Measurements from ENCODE around the gene PPIP5K2.
"Not testable (repeated sequence)": the region's sequence is repeated elsewhere in the genome, so short reads cannot be mapped to it uniquely, and the experiment has no call there.

Gene PPIP5K2
- total RNA-seq: 59.4 to 63.3 (median 61.8) reads per million in 3 donors

DNA sequence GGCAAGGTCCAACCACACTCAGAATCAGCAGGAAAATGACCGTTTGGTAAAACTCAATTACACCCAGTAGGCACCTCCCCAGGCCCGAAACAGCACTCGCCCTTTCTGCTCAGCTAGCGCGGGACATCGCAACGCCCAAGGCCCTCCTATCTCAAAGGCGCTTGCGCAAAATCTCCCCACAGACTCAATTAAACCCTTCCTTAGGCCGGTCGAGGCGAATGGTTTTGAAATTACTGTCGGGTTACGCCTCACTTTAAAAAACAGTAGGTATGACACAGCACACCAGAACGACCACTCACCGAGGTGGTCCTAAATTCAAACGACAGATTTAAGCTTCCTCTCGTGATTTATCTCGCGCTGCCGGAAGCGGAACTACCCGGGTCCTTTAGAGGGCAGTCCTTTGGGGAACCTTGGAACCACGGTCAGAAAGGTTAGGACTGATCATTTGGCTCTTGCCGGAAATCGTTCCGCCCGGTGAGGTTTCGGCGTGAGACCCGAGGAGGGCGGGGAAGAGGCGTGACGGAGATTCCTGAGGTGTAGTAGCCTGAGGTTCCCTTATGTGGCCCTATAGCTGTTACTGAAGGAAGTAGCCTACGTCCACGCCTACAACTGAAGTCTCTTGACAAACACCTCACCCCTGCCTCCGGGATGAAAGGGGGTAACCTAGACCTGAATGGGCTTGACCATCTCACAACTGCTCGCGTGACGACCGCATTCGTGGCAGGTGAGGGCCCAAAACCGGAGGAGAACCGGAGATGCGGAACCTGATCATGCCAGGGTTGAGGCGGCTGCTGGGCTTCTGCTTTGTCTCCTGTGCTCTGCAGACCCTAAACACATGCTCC is at the start of gene PPIP5K2, which contains the start of gene GIN1:
Gene PPIP5K2, plus strand, starts transcription at position 537 of the 842 bp plus-strand sequence. CDS start 9,289 bp downstream, outside the sequence.
Gene GIN1, minus strand, starts transcription at position 374 of the 842 bp plus-strand sequence. CDS start 11,431 bp downstream, outside the sequence.
- no peaks in the 10 kb centered on the region for H3K36me3 ChIP-seq (ENCODE audit: control insufficient read depth, insufficient read depth, low read length)
- H3K4me3 ChIP-seq (ENCODE audit: insufficient read depth, low read depth, low read length, poor library complexity, severe bottlenecking): peak within 1 kb of the TSS; percentile 79
- no peaks in the 10 kb centered on the region for H3K27me3 ChIP-seq (replicated peaks; ENCODE audit: control insufficient read depth, insufficient read depth, low read length, poor library complexity, severe bottlenecking)
- H3K27ac ChIP-seq (ENCODE audit: insufficient read depth, low read length, poor library complexity, severe bottlenecking): peak within 1 kb of the TSS; percentile 92
- DNase-seq: peak; percentile 90 to 97 (median 94)
- no peaks in the 10 kb centered on the region for H3K9me3 ChIP-seq (ENCODE audit: control insufficient read depth, low read length)
- peaks cover 13% of the 10 kb centered on the region for H3K4me1 ChIP-seq (ENCODE audit: control insufficient read depth, insufficient read depth, low read length, poor library complexity, severe bottlenecking)

DNA sequence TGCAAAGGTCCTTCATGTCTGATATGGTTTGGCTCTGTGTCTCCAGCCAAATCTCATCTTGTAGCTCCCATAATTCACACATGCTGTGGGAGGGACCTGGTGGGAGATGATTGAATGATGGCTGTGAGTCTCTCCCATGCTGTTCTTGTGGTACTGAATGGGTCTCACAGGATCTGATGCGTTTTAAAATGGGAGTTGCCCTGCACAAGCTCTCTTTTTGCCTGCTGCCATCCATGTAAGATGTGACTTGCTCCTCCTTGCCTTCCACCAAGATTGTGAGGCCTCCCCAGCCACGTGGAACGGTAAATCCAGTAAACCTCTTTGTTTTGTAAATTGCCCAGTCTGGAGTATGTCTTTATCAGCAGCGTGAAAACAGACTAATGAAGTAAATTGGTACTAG is 46.6 kb upstream of the PPIP5K2 start:
- not testable (repeated sequence) for DNase-seq; H3K27me3 ChIP-seq (replicated peaks; ENCODE audit: control insufficient read depth, insufficient read depth, low read length, poor library complexity, severe bottlenecking); H3K27ac ChIP-seq (ENCODE audit: insufficient read depth, low read length, poor library complexity, severe bottlenecking)

DNA sequence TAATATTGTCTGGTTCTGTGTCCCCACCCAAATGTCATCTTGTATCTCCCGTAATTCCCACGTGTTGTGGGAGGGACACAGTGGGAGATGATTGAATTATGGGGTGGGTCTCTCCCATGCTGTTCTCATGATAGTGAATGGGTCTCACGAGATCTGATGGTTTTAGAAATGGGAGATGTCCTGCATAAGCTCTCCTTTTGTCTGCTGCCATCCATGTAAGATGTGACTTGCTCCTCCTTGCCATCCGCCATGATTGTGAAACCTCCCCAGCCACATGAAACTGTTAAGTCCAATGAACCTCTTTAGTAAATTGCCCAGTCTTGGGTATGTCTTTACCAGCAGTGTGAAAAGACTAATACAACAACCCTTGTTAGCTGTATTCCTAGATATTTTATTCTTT is 44.7 kb upstream of the PPIP5K2 start:
- Histone ChIP-seq H3K27ac (ENCODE audit: insufficient read depth, low read length, poor library complexity, severe bottlenecking) (no peak overlapping the region), H3K9me3 (ENCODE audit: control insufficient read depth, low read length) (peaks cover 16% of the 10 kb centered on the region), H3K27me3 (replicated peaks; ENCODE audit: control insufficient read depth, insufficient read depth, low read length, poor library complexity, severe bottlenecking) (no peaks in the 10 kb centered on the region), H3K4me3 (ENCODE audit: insufficient read depth, low read depth, low read length, poor library complexity, severe bottlenecking) (no peak overlapping the region), H3K36me3 (ENCODE audit: control insufficient read depth, insufficient read depth, low read length) (no peaks in the 10 kb centered on the region), H3K4me1 (ENCODE audit: control insufficient read depth, insufficient read depth, low read length, poor library complexity, severe bottlenecking) (no peaks in the 10 kb centered on the region)
- no peak for DNase-seq

More for the DNA sequence above, 46.6 kb upstream of the PPIP5K2 start:
- H3K36me3 ChIP-seq (ENCODE audit: control insufficient read depth, insufficient read depth, low read length); H3K4me3 ChIP-seq (ENCODE audit: insufficient read depth, low read depth, low read length, poor library complexity, severe bottlenecking); H3K4me1 ChIP-seq (ENCODE audit: control insufficient read depth, insufficient read depth, low read length, poor library complexity, severe bottlenecking): not testable (repeated sequence)
- peaks cover 12% of the 10 kb centered on the region for H3K9me3 ChIP-seq (ENCODE audit: control insufficient read depth, low read length)

DNA sequence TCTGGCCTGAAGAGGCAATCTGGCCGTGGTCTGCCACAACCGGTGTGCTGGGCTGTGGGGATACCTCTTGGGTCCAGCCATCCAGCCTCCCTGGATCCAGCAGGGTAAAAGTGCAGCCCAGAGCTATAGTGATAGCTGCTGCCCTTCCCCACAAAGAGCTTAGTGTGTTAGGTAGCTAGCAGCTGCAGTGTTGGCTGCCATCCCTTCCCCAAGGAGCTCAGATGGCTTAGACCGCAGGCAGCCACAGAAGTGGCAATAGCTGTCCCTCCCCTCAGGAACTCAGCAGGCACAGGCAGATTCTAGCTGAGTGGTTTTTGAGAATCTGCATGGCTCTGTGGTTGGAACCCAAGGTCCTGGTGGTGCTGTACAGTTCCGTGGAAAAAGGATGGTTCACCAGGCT is 40.3 kb upstream of the PPIP5K2 start:
- no peak for DNase-seq
- H3K27ac ChIP-seq (ENCODE audit: insufficient read depth, low read length, poor library complexity, severe bottlenecking): no peak overlapping the region
- H3K4me1 ChIP-seq (ENCODE audit: control insufficient read depth, insufficient read depth, low read length, poor library complexity, severe bottlenecking): no peaks in the 10 kb centered on the region
- H3K9me3 ChIP-seq (ENCODE audit: control insufficient read depth, low read length): peaks cover 17% of the 10 kb centered on the region
- H3K4me3 ChIP-seq (ENCODE audit: insufficient read depth, low read depth, low read length, poor library complexity, severe bottlenecking): no peak overlapping the region
- H3K27me3 ChIP-seq (replicated peaks; ENCODE audit: control insufficient read depth, insufficient read depth, low read length, poor library complexity, severe bottlenecking): no peaks in the 10 kb centered on the region
- no peaks in the 10 kb centered on the region for H3K36me3 ChIP-seq (ENCODE audit: control insufficient read depth, insufficient read depth, low read length)

DNA sequence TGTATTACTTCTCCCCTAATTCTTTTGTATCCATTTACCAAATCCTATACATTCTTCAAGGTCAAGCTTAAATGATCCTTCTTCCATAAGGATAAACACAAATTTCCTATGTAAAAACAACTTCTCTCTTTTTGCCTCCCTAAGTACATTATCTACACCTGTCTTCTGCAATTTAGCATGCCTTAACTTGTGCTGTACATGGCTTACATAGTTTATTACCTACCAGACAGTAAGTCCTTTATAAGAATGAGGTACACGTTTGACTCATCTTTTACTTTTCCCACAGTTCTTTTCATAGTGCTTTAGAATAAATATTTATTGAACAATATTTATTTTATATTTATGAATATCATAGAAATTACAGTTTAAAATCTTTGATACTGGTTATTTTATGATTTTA is 33.6 kb upstream of the PPIP5K2 start:
- Histone ChIP-seq H3K4me3 (ENCODE audit: insufficient read depth, low read depth, low read length, poor library complexity, severe bottlenecking) (no peak overlapping the region), H3K9me3 (ENCODE audit: control insufficient read depth, low read length) (peaks cover 6% of the 10 kb centered on the region), H3K36me3 (ENCODE audit: control insufficient read depth, insufficient read depth, low read length) (peaks cover 22% of the 10 kb centered on the region), H3K27ac (ENCODE audit: insufficient read depth, low read length, poor library complexity, severe bottlenecking) (no peak overlapping the region), H3K4me1 (ENCODE audit: control insufficient read depth, insufficient read depth, low read length, poor library complexity, severe bottlenecking) (no peaks in the 10 kb centered on the region), H3K27me3 (replicated peaks; ENCODE audit: control insufficient read depth, insufficient read depth, low read length, poor library complexity, severe bottlenecking) (no peaks in the 10 kb centered on the region)
- no peak for DNase-seq

DNA sequence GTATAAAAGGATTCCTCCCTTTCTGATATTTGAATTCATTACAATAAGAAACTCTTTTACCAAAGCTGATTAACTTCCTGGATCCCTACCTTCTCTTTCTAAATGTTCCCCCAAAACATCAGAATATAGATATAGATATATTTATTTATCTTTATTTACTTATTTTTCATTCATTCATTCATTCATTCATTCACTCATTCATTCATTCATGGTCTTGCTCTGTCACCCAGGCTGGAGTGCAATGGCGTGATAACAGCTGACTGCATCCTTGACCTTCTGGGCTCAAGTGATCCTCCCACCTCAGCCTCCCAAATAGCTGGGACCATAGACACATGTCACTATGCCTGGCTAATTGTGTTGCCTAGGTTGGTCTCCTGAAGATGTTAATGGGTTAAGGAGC is 30.8 kb upstream of the PPIP5K2 start:
- Histone ChIP-seq H3K9me3 (ENCODE audit: control insufficient read depth, low read length) (peaks cover 6% of the 10 kb centered on the region), H3K27me3 (replicated peaks; ENCODE audit: control insufficient read depth, insufficient read depth, low read length, poor library complexity, severe bottlenecking) (no peaks in the 10 kb centered on the region), H3K4me3 (ENCODE audit: insufficient read depth, low read depth, low read length, poor library complexity, severe bottlenecking) (no peak overlapping the region), H3K36me3 (ENCODE audit: control insufficient read depth, insufficient read depth, low read length) (peaks cover 27% of the 10 kb centered on the region), H3K27ac (ENCODE audit: insufficient read depth, low read length, poor library complexity, severe bottlenecking) (no peak overlapping the region), H3K4me1 (ENCODE audit: control insufficient read depth, insufficient read depth, low read length, poor library complexity, severe bottlenecking) (no peaks in the 10 kb centered on the region)
- DNase-seq: no peak

DNA sequence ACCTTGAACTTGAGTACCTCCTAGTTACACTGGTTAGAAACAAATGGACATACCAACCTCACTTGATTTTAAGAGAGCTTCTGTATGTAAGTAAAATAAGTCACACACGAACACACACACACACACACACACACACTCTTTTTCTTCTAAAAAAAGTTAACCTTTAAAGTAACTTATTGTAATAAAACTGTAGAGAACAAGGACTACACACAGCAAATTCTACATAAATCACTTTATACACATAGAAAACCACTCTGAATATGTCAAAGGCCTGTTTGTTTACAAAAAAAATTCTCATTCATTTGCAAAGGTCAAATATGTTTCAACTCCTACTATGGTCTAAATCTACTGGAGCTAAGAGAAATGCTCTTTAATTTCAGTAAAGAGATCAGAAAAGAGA is 29.3 kb upstream of the PPIP5K2 start:
- no peak overlapping the region for H3K27ac ChIP-seq (ENCODE audit: insufficient read depth, low read length, poor library complexity, severe bottlenecking)
- no peak overlapping the region for H3K4me3 ChIP-seq (ENCODE audit: insufficient read depth, low read depth, low read length, poor library complexity, severe bottlenecking)
- H3K4me1 ChIP-seq (ENCODE audit: control insufficient read depth, insufficient read depth, low read length, poor library complexity, severe bottlenecking): no peaks in the 10 kb centered on the region
- DNase-seq: no peak
- H3K9me3 ChIP-seq (ENCODE audit: control insufficient read depth, low read length): no peaks in the 10 kb centered on the region
- peaks cover 28% of the 10 kb centered on the region for H3K36me3 ChIP-seq (ENCODE audit: control insufficient read depth, insufficient read depth, low read length)
- no peaks in the 10 kb centered on the region for H3K27me3 ChIP-seq (replicated peaks; ENCODE audit: control insufficient read depth, insufficient read depth, low read length, poor library complexity, severe bottlenecking)

DNA sequence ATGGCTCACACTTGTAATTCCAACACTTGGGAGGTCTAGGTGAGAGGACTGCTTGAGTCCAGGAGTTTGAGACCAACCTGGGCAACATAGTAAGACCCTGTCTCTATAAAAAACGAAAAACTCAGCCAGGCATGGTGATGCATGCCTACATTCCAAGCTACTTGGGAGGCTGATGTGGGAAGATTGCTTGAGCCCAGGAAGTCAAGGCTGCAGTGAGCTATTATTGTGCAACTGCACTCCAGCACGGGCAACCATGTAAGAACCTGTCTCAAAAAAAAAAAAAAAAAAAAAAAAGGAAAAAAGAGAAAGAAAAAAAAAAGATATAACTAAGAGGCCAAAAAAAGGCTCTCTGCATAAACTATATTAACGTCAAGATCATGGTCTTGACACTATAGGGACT is 27.4 kb upstream of the PPIP5K2 start:
- Histone ChIP-seq H3K36me3 (ENCODE audit: control insufficient read depth, insufficient read depth, low read length) (peaks cover 14% of the 10 kb centered on the region), H3K4me1 (ENCODE audit: control insufficient read depth, insufficient read depth, low read length, poor library complexity, severe bottlenecking) (no peaks in the 10 kb centered on the region), H3K9me3 (ENCODE audit: control insufficient read depth, low read length) (no peaks in the 10 kb centered on the region), H3K27ac (ENCODE audit: insufficient read depth, low read length, poor library complexity, severe bottlenecking) (no peak overlapping the region), H3K4me3 (ENCODE audit: insufficient read depth, low read depth, low read length, poor library complexity, severe bottlenecking) (no peak overlapping the region), H3K27me3 (replicated peaks; ENCODE audit: control insufficient read depth, insufficient read depth, low read length, poor library complexity, severe bottlenecking) (no peaks in the 10 kb centered on the region)
- DNase-seq: no peak

DNA sequence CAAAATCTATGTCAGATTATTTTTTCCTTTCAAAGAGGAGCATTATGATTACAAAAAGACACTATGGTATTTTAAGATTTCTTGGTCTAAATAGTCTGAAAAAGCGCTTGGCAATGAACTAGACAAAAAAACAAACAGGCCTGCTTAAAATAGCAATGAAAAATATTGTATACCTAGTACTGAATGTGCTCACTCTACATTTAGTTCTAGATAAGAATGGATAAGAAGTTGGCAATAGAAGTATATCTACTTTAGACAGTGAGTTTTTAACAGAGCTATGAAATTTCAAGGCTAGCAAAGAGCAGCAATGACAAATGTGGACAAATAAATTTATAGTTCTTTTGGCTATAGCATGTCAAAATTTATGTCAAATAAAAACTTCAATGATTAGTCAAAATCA is 26.4 kb upstream of the PPIP5K2 start:
- H3K4me3 ChIP-seq (ENCODE audit: insufficient read depth, low read depth, low read length, poor library complexity, severe bottlenecking): no peak overlapping the region
- no peak for DNase-seq
- no peak overlapping the region for H3K27ac ChIP-seq (ENCODE audit: insufficient read depth, low read length, poor library complexity, severe bottlenecking)
- peaks cover 10% of the 10 kb centered on the region for H3K36me3 ChIP-seq (ENCODE audit: control insufficient read depth, insufficient read depth, low read length)
- no peaks in the 10 kb centered on the region for H3K4me1 ChIP-seq (ENCODE audit: control insufficient read depth, insufficient read depth, low read length, poor library complexity, severe bottlenecking)
- H3K27me3 ChIP-seq (replicated peaks; ENCODE audit: control insufficient read depth, insufficient read depth, low read length, poor library complexity, severe bottlenecking): no peaks in the 10 kb centered on the region
- H3K9me3 ChIP-seq (ENCODE audit: control insufficient read depth, low read length): no peaks in the 10 kb centered on the region

DNA sequence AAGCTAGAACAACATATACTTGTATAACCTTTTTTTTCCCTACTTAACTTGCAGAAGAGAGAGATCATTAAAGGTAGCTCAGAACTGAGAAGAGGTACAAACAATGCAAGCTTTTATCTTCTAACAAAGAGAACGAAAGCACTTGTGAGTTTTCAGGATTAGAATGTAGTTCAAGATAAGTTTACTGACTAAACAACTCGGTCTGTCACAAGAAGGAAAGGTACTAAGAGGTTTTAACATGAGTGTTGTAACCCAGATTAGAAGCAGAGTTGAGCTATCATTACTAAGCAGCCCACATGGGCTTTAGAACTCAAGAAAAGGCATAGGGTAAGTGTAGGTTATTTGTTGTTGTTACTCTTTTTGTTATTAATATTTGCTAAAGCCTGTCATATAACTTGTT is 25.4 kb upstream of the PPIP5K2 start:
- no peaks in the 10 kb centered on the region for H3K9me3 ChIP-seq (ENCODE audit: control insufficient read depth, low read length)
- no peaks in the 10 kb centered on the region for H3K4me1 ChIP-seq (ENCODE audit: control insufficient read depth, insufficient read depth, low read length, poor library complexity, severe bottlenecking)
- no peak for DNase-seq
- no peak overlapping the region for H3K27ac ChIP-seq (ENCODE audit: insufficient read depth, low read length, poor library complexity, severe bottlenecking)
- H3K36me3 ChIP-seq (ENCODE audit: control insufficient read depth, insufficient read depth, low read length): peaks cover 10% of the 10 kb centered on the region
- H3K4me3 ChIP-seq (ENCODE audit: insufficient read depth, low read depth, low read length, poor library complexity, severe bottlenecking): no peak overlapping the region
- no peaks in the 10 kb centered on the region for H3K27me3 ChIP-seq (replicated peaks; ENCODE audit: control insufficient read depth, insufficient read depth, low read length, poor library complexity, severe bottlenecking)
